Measurements from ENCODE around the gene PRKN. TPM values are rescaled to one million over a fixed set of nuclear protein-coding genes. Genes with fewer than 3 reads are reported as not detected.

The PRKN gene
- total and polyA plus RNA-seq, 2 experiments from 2014 or later, result 0.10 to 0.84 TPM

DNA sequence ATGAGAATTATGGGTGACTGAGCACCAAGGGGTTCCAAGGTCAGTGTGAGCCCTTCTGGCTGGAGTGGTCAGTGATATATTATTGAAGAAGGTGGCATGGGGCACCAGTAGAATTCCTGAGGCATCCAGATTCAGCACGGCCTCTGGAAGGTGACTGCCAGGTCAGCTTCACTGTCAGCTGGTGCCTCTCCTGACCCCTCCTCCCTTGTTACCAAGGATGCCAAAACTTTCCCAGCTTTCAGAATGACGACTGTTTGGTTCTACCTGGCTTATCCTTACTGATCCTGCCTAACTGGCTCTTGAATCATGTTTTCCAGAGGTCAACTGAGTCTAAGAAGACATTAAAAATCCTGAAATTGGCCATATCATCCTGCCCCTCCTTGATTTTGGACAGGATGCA is 1264.5 kb downstream of the PRKN start:
- H3K9me2 ChIP-seq (ENCODE audit: insufficient read depth), result no peaks in the 10 kb centered on the region
- H3K4me2 ChIP-seq, result no peak overlapping the region
- no peaks in the 10 kb centered on the region; the same call in 2 of the 3 replicates for H3K9me3 Mint-ChIP-seq
- ATAC-seq, result no peak
- no peak overlapping the region for H3K27ac ChIP-seq (ENCODE audit: low read depth)
- TF ChIP-seq, protein P1, sequence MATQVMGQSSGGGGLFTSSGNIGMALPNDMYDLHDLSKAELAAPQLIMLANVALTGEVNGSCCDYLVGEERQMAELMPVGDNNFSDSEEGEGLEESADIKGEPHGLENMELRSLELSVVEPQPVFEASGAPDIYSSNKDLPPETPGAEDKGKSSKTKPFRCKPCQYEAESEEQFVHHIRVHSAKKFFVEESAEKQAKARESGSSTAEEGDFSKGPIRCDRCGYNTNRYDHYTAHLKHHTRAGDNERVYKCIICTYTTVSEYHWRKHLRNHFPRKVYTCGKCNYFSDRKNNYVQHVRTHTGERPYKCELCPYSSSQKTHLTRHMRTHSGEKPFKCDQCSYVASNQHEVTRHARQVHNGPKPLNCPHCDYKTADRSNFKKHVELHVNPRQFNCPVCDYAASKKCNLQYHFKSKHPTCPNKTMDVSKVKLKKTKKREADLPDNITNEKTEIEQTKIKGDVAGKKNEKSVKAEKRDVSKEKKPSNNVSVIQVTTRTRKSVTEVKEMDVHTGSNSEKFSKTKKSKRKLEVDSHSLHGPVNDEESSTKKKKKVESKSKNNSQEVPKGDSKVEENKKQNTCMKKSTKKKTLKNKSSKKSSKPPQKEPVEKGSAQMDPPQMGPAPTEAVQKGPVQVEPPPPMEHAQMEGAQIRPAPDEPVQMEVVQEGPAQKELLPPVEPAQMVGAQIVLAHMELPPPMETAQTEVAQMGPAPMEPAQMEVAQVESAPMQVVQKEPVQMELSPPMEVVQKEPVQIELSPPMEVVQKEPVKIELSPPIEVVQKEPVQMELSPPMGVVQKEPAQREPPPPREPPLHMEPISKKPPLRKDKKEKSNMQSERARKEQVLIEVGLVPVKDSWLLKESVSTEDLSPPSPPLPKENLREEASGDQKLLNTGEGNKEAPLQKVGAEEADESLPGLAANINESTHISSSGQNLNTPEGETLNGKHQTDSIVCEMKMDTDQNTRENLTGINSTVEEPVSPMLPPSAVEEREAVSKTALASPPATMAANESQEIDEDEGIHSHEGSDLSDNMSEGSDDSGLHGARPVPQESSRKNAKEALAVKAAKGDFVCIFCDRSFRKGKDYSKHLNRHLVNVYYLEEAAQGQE (IDR thresholded peaks at IDR 0.05; ENCODE audit: unreplicated experiment), result no peak
- TF ChIP-seq STAT1 (IDR thresholded peaks at IDR 0.05; ENCODE audit: unreplicated experiment) (no peak), EZH2phosphoT487 (IDR thresholded peaks at IDR 0.05; ENCODE audit: unreplicated experiment) (no peak), ZNF114 (CRISPR knock-in tag; IDR thresholded peaks at IDR 0.05) (no peak), NANOG (IDR thresholded peaks at IDR 0.05; ENCODE audit: borderline replicate concordance) (no peak), JUNB (IDR thresholded peaks at IDR 0.05; ENCODE audit: unreplicated experiment) (no peak), CREB1 (CRISPR knock-in tag; IDR thresholded peaks at IDR 0.05; ENCODE audit: low read depth) (no peak), POLR2AphosphoS5 (IDR thresholded peaks at IDR 0.05; ENCODE audit: low read depth) (no peak), ZNF331 (CRISPR knock-in tag; IDR thresholded peaks at IDR 0.05; ENCODE audit: low read depth) (no peak), EZH2 (IDR thresholded peaks at IDR 0.05; ENCODE audit: low read depth, unreplicated experiment) (no peak)
- TF ChIP-seq, protein P2, sequence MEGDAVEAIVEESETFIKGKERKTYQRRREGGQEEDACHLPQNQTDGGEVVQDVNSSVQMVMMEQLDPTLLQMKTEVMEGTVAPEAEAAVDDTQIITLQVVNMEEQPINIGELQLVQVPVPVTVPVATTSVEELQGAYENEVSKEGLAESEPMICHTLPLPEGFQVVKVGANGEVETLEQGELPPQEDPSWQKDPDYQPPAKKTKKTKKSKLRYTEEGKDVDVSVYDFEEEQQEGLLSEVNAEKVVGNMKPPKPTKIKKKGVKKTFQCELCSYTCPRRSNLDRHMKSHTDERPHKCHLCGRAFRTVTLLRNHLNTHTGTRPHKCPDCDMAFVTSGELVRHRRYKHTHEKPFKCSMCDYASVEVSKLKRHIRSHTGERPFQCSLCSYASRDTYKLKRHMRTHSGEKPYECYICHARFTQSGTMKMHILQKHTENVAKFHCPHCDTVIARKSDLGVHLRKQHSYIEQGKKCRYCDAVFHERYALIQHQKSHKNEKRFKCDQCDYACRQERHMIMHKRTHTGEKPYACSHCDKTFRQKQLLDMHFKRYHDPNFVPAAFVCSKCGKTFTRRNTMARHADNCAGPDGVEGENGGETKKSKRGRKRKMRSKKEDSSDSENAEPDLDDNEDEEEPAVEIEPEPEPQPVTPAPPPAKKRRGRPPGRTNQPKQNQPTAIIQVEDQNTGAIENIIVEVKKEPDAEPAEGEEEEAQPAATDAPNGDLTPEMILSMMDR (conservative IDR thresholded peaks at IDR 0.05; ENCODE audit: low read depth in 2 of 2), result no peak
- TF ChIP-seq, protein P3, sequence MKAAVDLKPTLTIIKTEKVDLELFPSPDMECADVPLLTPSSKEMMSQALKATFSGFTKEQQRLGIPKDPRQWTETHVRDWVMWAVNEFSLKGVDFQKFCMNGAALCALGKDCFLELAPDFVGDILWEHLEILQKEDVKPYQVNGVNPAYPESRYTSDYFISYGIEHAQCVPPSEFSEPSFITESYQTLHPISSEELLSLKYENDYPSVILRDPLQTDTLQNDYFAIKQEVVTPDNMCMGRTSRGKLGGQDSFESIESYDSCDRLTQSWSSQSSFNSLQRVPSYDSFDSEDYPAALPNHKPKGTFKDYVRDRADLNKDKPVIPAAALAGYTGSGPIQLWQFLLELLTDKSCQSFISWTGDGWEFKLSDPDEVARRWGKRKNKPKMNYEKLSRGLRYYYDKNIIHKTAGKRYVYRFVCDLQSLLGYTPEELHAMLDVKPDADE (IDR thresholded peaks at IDR 0.05), result no peak
- TF ChIP-seq, protein P4, sequence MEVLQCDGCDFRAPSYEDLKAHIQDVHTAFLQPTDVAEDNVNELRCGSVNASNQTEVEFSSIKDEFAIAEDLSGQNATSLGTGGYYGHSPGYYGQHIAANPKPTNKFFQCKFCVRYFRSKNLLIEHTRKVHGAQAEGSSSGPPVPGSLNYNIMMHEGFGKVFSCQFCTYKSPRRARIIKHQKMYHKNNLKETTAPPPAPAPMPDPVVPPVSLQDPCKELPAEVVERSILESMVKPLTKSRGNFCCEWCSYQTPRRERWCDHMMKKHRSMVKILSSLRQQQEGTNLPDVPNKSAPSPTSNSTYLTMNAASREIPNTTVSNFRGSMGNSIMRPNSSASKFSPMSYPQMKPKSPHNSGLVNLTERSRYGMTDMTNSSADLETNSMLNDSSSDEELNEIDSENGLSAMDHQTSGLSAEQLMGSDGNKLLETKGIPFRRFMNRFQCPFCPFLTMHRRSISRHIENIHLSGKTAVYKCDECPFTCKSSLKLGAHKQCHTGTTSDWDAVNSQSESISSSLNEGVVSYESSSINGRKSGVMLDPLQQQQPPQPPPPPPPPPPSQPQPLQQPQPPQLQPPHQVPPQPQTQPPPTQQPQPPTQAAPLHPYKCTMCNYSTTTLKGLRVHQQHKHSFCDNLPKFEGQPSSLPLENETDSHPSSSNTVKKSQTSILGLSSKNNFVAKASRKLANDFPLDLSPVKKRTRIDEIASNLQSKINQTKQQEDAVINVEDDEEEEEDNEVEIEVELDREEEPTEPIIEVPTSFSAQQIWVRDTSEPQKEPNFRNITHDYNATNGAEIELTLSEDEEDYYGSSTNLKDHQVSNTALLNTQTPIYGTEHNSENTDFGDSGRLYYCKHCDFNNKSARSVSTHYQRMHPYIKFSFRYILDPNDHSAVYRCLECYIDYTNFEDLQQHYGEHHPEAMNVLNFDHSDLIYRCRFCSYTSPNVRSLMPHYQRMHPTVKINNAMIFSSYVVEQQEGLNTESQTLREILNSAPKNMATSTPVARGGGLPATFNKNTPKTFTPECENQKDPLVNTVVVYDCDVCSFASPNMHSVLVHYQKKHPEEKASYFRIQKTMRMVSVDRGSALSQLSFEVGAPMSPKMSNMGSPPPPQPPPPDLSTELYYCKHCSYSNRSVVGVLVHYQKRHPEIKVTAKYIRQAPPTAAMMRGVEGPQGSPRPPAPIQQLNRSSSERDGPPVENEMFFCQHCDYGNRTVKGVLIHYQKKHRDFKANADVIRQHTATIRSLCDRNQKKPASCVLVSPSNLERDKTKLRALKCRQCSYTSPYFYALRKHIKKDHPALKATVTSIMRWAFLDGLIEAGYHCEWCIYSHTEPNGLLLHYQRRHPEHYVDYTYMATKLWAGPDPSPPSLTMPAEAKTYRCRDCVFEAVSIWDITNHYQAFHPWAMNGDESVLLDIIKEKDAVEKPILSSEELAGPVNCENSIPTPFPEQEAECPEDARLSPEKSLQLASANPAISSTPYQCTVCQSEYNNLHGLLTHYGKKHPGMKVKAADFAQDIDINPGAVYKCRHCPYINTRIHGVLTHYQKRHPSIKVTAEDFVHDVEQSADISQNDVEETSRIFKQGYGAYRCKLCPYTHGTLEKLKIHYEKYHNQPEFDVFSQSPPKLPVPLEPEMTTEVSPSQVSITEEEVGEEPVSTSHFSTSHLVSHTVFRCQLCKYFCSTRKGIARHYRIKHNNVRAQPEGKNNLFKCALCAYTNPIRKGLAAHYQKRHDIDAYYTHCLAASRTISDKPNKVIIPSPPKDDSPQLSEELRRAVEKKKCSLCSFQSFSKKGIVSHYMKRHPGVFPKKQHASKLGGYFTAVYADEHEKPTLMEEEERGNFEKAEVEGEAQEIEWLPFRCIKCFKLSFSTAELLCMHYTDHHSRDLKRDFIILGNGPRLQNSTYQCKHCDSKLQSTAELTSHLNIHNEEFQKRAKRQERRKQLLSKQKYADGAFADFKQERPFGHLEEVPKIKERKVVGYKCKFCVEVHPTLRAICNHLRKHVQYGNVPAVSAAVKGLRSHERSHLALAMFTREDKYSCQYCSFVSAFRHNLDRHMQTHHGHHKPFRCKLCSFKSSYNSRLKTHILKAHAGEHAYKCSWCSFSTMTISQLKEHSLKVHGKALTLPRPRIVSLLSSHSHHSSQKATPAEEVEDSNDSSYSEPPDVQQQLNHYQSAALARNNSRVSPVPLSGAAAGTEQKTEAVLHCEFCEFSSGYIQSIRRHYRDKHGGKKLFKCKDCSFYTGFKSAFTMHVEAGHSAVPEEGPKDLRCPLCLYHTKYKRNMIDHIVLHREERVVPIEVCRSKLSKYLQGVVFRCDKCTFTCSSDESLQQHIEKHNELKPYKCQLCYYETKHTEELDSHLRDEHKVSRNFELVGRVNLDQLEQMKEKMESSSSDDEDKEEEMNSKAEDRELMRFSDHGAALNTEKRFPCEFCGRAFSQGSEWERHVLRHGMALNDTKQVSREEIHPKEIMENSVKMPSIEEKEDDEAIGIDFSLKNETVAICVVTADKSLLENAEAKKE (CRISPR knock-in tag; IDR thresholded peaks at IDR 0.05), result no peak
- peaks cover 2% of the 10 kb centered on the region for H3K27me3 Mint-ChIP-seq (ENCODE audit: insufficient read depth, low read depth, poor library complexity)
- H3K4me1 ChIP-seq (ENCODE audit: insufficient read depth), result no peaks in the 10 kb centered on the region
- H2AFZ ChIP-seq, result no peak overlapping the region
- H3K27ac Mint-ChIP-seq, result no peak overlapping the region
- DNase-seq (ENCODE audit: low spot score), result no peak
- no peaks in the 10 kb centered on the region for H3K36me3 ChIP-seq (ENCODE audit: insufficient read depth)
- H3K79me2 ChIP-seq (replicated peaks; ENCODE audit: insufficient read depth), result no peaks in the 10 kb centered on the region
- no peaks in the 10 kb centered on the region for H3F3A ChIP-seq (replicated peaks; ENCODE audit: low read depth)
- no peak overlapping the region for H3K4me3 ChIP-seq
- H3K27me3 ChIP-seq (ENCODE audit: insufficient read depth), result no peaks in the 10 kb centered on the region
- no peak overlapping the region for H3K4me3 Mint-ChIP-seq
- H4K20me1 ChIP-seq (replicated peaks; ENCODE audit: insufficient read depth), result no peaks in the 10 kb centered on the region
- no peaks in the 10 kb centered on the region for H3K4me1 Mint-ChIP-seq
- H3K36me3 Mint-ChIP-seq (ENCODE audit: low read depth), result no peaks in the 10 kb centered on the region

All from GM23338 (cell line).